Fibroblast of lung (primary cell): ENCODE data around the gene KAT8. TPM values are rescaled to one million over a fixed set of nuclear protein-coding genes. Genes with fewer than 3 reads are reported as not detected.

Source experiments
- DNase-seq, 2 donors: peaks; one replicate each; pipeline versions ENCODE4 v3.0.0 to v3.0.0-alpha.2; 2010; ENCODE audit warnings: low read depth in 2 of 2
- H2AFZ ChIP-seq: 2 replicates; pipeline ENCODE4 v1.5.1; 2012; ENCODE audit warnings: low read length, control low read depth, inconsistent platforms
- H3K27ac ChIP-seq: 2 replicates; pipeline ENCODE4 v1.5.1; 2011; ENCODE audit warnings: low read length, control low read depth; ENCODE audit not compliant: insufficient read depth
- H3K27me3 ChIP-seq: 2 replicates; pipeline ENCODE4 v1.5.1; 2011; ENCODE audit warnings: mild to moderate bottlenecking, low read length; ENCODE audit not compliant: control insufficient read depth, insufficient read depth
- H3K36me3 ChIP-seq: 2 replicates; pipeline ENCODE4 v1.5.1; 2011; ENCODE audit warnings: low read length; ENCODE audit not compliant: control insufficient read depth, insufficient read depth
- H3K4me1 ChIP-seq: 2 replicates; pipeline ENCODE4 v1.5.1; 2011; ENCODE audit warnings: low read length; ENCODE audit not compliant: control insufficient read depth, insufficient read depth; ENCODE audit errors: extremely low read depth
- H3K4me2 ChIP-seq: 2 replicates; pipeline ENCODE4 v1.5.1; 2011; ENCODE audit warnings: low read length, control low read depth; ENCODE audit not compliant: insufficient read depth; ENCODE audit errors: extremely low read depth
- H3K4me3 ChIP-seq, 4 experiments: fragments of 200-600 bp in 1 of 4; sonication (generic) in 1 of 4; replicated peaks in 1 of 4; 2 replicates each; pipeline ENCODE4 v1.5.1; 2011 to 2016; ENCODE audit warnings: low read length in 4 of 4, low read depth in 3 of 4, mild to moderate bottlenecking in 3 of 4, control low read depth in 2 of 4, inconsistent platforms in 1 of 4, mixed read lengths in 1 of 4; ENCODE audit not compliant: insufficient read depth in 1 of 4; ENCODE audit errors: control extremely low read depth in 1 of 4
- H3K79me2 ChIP-seq: 2 replicates; pipeline ENCODE4 v1.5.1; 2012; ENCODE audit warnings: mild to moderate bottlenecking, low read length, inconsistent platforms; ENCODE audit not compliant: control insufficient read depth, insufficient read depth
- H3K9ac ChIP-seq: 2 replicates; pipeline ENCODE4 v1.5.1; 2011; ENCODE audit warnings: mild to moderate bottlenecking, low read length, control low read depth; ENCODE audit not compliant: insufficient read depth
- H3K9me3 ChIP-seq: 2 replicates; pipeline ENCODE4 v1.5.1; 2012; ENCODE audit warnings: low read depth, low read length; ENCODE audit not compliant: control insufficient read depth, insufficient read depth
- H4K20me1 ChIP-seq: 2 replicates; pipeline ENCODE4 v1.5.1; 2011; ENCODE audit warnings: low read length; ENCODE audit not compliant: control insufficient read depth, insufficient read depth; ENCODE audit errors: extremely low read depth
- CTCF ChIP-seq, 2 donors: IDR thresholded peaks in 1 of 2; conservative IDR thresholded peaks in 1 of 2; 1 replicate in 1 of 2; 2 replicates in 1 of 2; pipeline ENCODE4 v1.5.1; 2011 to 2012; ENCODE audit warnings: low read length in 2 of 2, control low read depth in 1 of 2, inconsistent platforms in 1 of 2, low read depth in 1 of 2, mild to moderate bottlenecking in 1 of 2
- EZH2 ChIP-seq: IDR thresholded peaks from 2 replicates; pipeline ENCODE4 v1.5.1; 2012; ENCODE audit warnings: low read length, control low read depth, mild to moderate bottlenecking; ENCODE audit errors: missing control alignments
- polyA plus RNA-seq, 2 donors: library from polyadenylated mRNA; depleted of rRNA in 1 of 2; stranded (reverse) in 1 of 2; unstranded in 1 of 2; fragments of >200 nt; gene quantifications; 2 replicates each; pipeline ENCODE4 v1.2.1, GENCODE V29; 2011 to 2012; ENCODE audit warnings: missing spikeins in 1 of 2
- total RNA-seq: library from RNA; depleted of rRNA; stranded (reverse); fragments of >200 nt; gene quantifications from 2 replicates; pipeline ENCODE4 v1.2.1, GENCODE V29; 2014

The KAT8 gene
- total and polyA plus RNA-seq, 2 donors (not counting 1 experiment from before 2014, with no cell fraction given): 23.9 to 30.4 TPM

- Histone ChIP-seq H4K20me1 (no peaks in the 10 kb centered on the region), H3K9me3 (no peaks in the 10 kb centered on the region), H3K4me3 (peak overlapping the region; percentile 77 to 95 (median 90)), H3K79me2 (peaks cover 74% of the 10 kb centered on the region), H3K27me3 (no peaks in the 10 kb centered on the region), H3K9ac (peak overlapping the region; percentile 96), H3K4me1 (no peaks in the 10 kb centered on the region), H2AFZ (peak overlapping the region; percentile 61), H3K36me3 (peaks cover 16% of the 10 kb centered on the region), H3K27ac (peak overlapping the region; percentile 97), H3K4me2 (peak overlapping the region; percentile 95)
- TF ChIP-seq EZH2 (no peak), CTCF (conservative IDR thresholded peaks at IDR 0.05 in 1 of 2, IDR thresholded peaks at IDR 0.05 in 1 of 2; ENCODE audit: low read depth in 1 of 2, low read length in 2 of 2) (no peak)
- DNase-seq: peak; percentile 91 to 94
Measured at GRCh38 chr16:31073142-31073969, 44.1 kb upstream of the KAT8 start.

GRCh38 chr16:31073970-31074813 is 43.3 kb upstream of the KAT8 start, which contains the start of the genes ZNF646 and ZNF668:
ZNF646 (plus strand) TSS chr16:31074422; CDS start chr16:31076325, 1,903 bp downstream.
ZNF668 (minus strand) TSS chr16:31074240; CDS start chr16:31064459, 9,781 bp downstream.
- Histone ChIP-seq H3K4me1 (no peaks in the 10 kb centered on the region), H3K79me2 (peaks cover 72% of the 10 kb centered on the region), H3K27me3 (no peaks in the 10 kb centered on the region), H3K27ac (peak within 1 kb of the TSS; percentile 97), H2AFZ (peak within 1 kb of the TSS; percentile 61), H3K36me3 (peaks cover 23% of the 10 kb centered on the region), H4K20me1 (no peaks in the 10 kb centered on the region), H3K9me3 (no peaks in the 10 kb centered on the region), H3K4me2 (peak within 1 kb of the TSS; percentile 95), H3K9ac (peak within 1 kb of the TSS; percentile 96), H3K4me3 (peak within 1 kb of the TSS; percentile 77 to 95 (median 90))
- no peak for TF ChIP-seq CTCF (conservative IDR thresholded peaks at IDR 0.05 in 1 of 2, IDR thresholded peaks at IDR 0.05 in 1 of 2; ENCODE audit: low read depth in 1 of 2, low read length in 2 of 2)
- TF ChIP-seq EZH2: no peak
- peak; percentile 99 to 100 for DNase-seq

- Histone ChIP-seq H3K4me2 (peak overlapping the region; percentile 82), H3K27ac (peak overlapping the region; percentile 97), H4K20me1 (no peaks in the 10 kb centered on the region), H3K4me3 (peak overlapping the region; percentile 77 to 95 (median 88)), H3K27me3 (no peaks in the 10 kb centered on the region), H3K9me3 (no peaks in the 10 kb centered on the region), H3K9ac (peak overlapping the region; percentile 88), H3K36me3 (peaks cover 28% of the 10 kb centered on the region), H3K4me1 (no peaks in the 10 kb centered on the region), H3K79me2 (peaks cover 70% of the 10 kb centered on the region), H2AFZ (no peak overlapping the region)
- DNase-seq: no peak
- TF ChIP-seq CTCF (conservative IDR thresholded peaks at IDR 0.05 in 1 of 2, IDR thresholded peaks at IDR 0.05 in 1 of 2; ENCODE audit: low read depth in 1 of 2, low read length in 2 of 2) (peak in 1 of 2 donors; percentile 19), EZH2 (no peak)
Measured at GRCh38 chr16:31074814-31075183, 42.7 kb upstream of the KAT8 start.
